GM21367 (cell line): ENCODE results near the gene TP53I3.
"Not testable (repeated sequence)": the region's sequence is repeated elsewhere in the genome, so short reads cannot be mapped to it uniquely, and the experiment has no call there.

ENCODE experiments used
- ATAC-seq: cut with Tn5 transposase; IDR thresholded peaks from one replicate; pipeline ENCODE4 v1.9.1; 2021; ENCODE audit not compliant: unreplicated experiment

TP53I3 gene

GRCh38 chr2:24055750-24056149, 28.9 kb downstream of the TP53I3 start:
- no peak for ATAC-seq

- no peak for ATAC-seq
Observed at GRCh38 chr2:24054366-24055010, 30.1 kb downstream of the TP53I3 start.

GRCh38 chr2:24052951-24053350, 31.7 kb downstream of the TP53I3 start:
- ATAC-seq: no peak

- ATAC-seq: no peak
Observed at GRCh38 chr2:24051833-24052232, 32.8 kb downstream of the TP53I3 start.

- no peak for ATAC-seq
Observed at GRCh38 chr2:24050041-24050979, 34.3 kb downstream of the TP53I3 start.

- no peak for ATAC-seq
Observed at GRCh38 chr2:24049485-24050021, 35.1 kb downstream of the TP53I3 start, which contains the start of gene FKBP1B. Gene FKBP1B (plus strand): TSS chr2:24049741. CDS start chr2:24049850, 109 bp downstream.

GRCh38 chr2:24048769-24049484, 35.7 kb downstream of the TP53I3 start:
- ATAC-seq: no peak

GRCh38 chr2:24047703-24048033, 37.0 kb downstream of the TP53I3 start:
- ATAC-seq: no peak

- peak; percentile 99 for ATAC-seq
Observed at GRCh38 chr2:24046930-24047702, 37.5 kb downstream of the TP53I3 start, which contains the start of gene WDCP. Gene WDCP (minus strand): TSS chr2:24047391. CDS start chr2:24039494, 7,897 bp downstream.

GRCh38 chr2:24046599-24046929, 38.1 kb downstream of the TP53I3 start:
- no peak for ATAC-seq

GRCh38 chr2:24045511-24046508, 38.8 kb downstream of the TP53I3 start:
- ATAC-seq: no peak

- not testable (repeated sequence) for ATAC-seq
Observed at GRCh38 chr2:24043133-24043532, 41.5 kb downstream of the TP53I3 start.

GRCh38 chr2:24040511-24040910, 44.1 kb downstream of the TP53I3 start:
- ATAC-seq: no peak

GRCh38 chr2:24038786-24039499, 45.7 kb downstream of the TP53I3 start:
- no peak for ATAC-seq
